ENCODE measurements around the gene C6orf15. TPM values are rescaled to one million over a fixed set of nuclear protein-coding genes. Genes with fewer than 3 reads are reported as not detected.
"Not testable (repeated sequence)": the region's sequence is repeated elsewhere in the genome, so short reads cannot be mapped to it uniquely, and the experiment has no call there.

The C6orf15 gene
- total RNA-seq, 1 donor = not detected

DNA sequence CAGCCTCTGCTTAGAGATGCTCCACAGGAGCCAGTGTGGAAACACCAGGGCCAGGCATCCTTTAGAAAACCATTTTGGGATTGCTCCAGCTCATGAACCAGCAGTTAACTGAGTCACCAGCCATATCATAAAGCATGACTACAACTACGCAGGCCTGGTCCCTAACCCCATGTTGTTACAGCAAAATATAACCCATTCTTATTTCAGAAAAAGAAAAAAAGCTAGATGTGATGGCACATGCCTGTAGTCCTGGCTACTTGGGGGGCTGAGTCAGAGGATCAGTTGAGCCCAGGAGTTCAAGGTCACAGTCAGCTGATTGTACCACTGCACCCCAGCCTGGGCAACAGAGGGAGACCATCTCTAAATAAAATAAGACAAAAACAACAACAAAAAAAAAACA is 36.8 kb downstream of the C6orf15 start:
- peak; percentile 48 for DNase-seq (ENCODE audit: low read depth)
- TF ChIP-seq, protein P1, sequence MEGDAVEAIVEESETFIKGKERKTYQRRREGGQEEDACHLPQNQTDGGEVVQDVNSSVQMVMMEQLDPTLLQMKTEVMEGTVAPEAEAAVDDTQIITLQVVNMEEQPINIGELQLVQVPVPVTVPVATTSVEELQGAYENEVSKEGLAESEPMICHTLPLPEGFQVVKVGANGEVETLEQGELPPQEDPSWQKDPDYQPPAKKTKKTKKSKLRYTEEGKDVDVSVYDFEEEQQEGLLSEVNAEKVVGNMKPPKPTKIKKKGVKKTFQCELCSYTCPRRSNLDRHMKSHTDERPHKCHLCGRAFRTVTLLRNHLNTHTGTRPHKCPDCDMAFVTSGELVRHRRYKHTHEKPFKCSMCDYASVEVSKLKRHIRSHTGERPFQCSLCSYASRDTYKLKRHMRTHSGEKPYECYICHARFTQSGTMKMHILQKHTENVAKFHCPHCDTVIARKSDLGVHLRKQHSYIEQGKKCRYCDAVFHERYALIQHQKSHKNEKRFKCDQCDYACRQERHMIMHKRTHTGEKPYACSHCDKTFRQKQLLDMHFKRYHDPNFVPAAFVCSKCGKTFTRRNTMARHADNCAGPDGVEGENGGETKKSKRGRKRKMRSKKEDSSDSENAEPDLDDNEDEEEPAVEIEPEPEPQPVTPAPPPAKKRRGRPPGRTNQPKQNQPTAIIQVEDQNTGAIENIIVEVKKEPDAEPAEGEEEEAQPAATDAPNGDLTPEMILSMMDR (IDR thresholded peaks at IDR 0.05; ENCODE audit: insufficient read depth, low read depth, low read length) = no peak
- H3K4me3 ChIP-seq (ENCODE audit: low read depth, low read length) = no peak overlapping the region

DNA sequence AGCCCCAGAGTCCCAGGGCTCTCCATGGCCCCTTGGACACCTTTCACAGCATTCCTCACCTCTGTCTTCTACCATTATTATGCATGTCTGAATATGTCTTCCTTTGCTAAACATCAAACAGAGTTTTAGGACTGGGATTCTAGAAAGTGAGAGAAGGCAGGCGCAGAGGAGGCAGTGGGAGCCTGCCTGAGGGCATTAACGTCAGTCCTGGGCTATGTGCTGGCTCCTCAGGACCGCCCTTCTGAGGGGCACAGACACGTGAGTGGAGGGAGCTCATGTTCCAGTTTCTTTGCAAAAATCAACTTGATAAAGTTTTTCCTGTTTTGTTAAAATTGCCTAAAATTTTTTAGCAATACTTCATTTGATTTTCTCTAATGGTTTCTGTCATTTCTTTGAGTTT is 38.0 kb downstream of the C6orf15 start:
- DNase-seq (ENCODE audit: low read depth) = no peak
- H3K4me3 ChIP-seq (ENCODE audit: low read depth, low read length) = no peak overlapping the region
- TF ChIP-seq, protein P1 (IDR thresholded peaks at IDR 0.05; ENCODE audit: insufficient read depth, low read depth, low read length) = no peak

DNA sequence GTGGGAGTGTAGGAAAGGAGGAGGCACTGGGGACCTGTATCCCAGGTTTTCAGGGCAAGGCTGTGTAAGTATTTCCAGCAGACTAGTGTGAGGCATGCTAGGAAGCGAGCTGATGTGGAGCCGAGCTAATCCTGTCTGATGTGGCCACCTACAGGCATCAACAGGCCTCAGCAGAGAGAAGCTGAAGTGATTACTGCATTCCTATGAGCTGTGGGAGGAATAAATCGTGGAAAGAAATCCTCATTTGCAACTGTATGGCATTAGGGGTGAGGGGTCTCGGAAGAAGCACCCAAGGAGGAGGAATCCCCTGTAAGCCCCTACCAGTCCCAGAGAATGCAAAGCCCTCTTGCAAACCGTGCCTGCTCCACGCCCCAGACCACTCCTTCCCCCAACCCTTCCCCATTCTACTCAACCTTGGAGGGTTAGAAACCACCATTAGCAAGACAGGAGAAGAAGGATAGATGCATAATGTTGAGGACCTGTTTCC is 41.6 kb downstream of the C6orf15 start:
- TF ChIP-seq, protein P1 (IDR thresholded peaks at IDR 0.05; ENCODE audit: insufficient read depth, low read depth, low read length) = peak; percentile 80
- no peak overlapping the region for H3K4me3 ChIP-seq (ENCODE audit: low read depth, low read length)
- peak; percentile 76 for DNase-seq (ENCODE audit: low read depth)

DNA sequence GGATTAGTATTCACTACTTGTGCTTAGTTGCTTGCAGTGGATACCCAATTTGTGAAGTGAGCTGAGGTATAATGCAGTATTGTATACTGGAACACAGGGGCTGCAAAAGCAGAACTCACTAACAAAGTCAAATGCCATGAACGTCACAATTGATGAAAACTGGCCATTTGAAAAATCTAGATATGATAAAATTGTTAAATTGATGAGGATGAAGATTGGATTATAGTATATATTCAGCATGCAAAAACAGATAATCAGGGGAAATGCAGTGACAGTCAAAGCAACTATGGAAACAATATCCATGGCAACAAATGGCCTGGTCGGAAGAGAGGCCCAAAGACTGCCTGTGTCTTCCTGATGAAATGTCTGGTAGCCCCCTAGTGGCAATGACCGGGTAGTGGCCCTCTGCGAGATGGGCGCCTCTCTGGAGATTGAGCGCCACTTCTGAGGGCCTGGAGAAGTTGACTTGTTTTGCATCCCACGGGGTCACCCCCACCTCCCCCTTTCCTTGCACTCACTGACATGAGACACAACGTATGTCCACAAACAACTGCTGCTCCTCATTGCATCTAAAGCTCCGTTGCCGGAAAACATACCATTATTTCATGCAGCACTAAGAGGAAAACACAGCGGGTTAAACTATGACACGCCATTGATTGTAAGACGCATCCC is 43.6 kb downstream of the C6orf15 start:
- TF ChIP-seq, protein P1 (IDR thresholded peaks at IDR 0.05; ENCODE audit: insufficient read depth, low read depth, low read length) = peak; percentile 93
- no peak overlapping the region for H3K4me3 ChIP-seq (ENCODE audit: low read depth, low read length)
- DNase-seq (ENCODE audit: low read depth) = peak; percentile 80

DNA sequence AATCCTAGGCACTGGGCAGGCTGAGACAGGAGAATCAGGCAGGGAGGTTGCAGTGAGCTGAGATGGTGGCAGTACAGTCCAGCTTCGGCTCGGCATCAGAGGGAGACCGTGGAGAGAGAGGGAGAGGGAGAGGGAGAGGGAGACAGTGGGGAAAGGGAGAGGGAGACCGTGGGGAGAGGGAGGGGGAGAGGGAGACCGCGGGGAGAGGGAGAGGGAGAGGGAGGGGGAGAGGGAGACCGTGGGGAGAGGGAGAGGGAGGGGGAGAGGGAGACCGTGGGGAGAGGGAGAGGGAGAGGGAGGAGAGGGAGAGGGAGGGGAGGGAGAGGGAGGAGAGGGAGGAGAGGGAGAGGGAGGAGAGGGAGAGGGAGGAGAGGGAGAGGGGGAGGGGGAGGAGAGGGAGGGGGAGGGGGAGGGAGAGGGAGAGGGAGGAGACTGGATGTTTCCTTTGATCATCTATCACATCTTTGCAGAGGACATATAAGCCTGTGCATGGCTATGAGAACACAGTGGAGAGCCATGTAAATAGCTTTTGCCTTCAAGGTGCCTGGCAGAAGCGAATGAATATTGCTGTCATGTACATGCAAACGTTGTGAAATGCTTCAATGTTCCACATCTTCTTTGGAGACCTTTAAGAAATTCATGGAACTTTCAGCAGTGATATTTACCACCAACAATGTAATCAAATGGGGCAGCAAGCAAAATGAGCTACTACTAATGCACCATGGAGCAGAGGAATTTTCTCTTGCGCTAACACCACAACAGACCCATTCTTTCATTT is 44.3 kb downstream of the C6orf15 start:
- H3K4me3 ChIP-seq (ENCODE audit: low read depth, low read length); DNase-seq (ENCODE audit: low read depth): not testable (repeated sequence)

DNA sequence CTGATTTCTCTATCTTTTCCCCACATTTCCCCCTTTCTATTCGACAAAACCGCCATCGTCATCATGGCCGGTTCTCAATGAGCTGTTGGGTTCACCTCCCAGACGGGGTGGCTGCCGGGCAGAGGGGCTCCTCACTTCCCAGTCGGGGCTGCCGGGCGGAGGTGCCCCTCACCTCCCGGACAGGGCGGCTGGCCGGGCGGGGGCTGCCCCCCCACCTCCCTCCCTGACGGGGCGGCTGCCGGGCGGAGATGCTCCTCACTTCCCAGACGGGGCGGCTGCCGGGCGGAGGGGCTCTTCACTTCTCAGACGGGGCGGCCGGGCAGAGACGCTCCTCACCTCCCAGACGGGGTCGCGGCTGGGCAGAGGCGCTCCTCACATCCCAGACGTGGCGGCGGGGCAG is 45.3 kb downstream of the C6orf15 start:
- DNase-seq (ENCODE audit: low read depth); H3K4me3 ChIP-seq (ENCODE audit: low read depth, low read length): not testable (repeated sequence)

DNA sequence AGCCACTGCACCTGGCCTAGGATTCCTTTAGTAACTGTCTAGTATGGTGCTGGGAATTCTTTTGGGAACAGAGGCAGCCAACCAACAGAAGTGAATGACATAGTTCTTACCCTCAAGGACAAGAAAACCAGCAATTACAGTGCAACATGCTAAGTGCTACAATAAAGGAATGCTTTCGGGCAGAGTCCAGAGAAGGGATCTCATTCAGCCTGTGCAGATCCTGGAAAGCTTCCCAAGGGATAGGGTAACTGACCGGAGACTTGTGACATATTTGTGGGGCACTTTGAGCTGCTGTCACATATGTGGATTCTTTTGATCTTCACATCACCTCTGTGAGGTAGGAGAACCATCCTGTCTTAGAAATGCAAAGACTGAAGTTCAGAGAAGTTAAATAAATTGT is 46.8 kb downstream of the C6orf15 start:
- TF ChIP-seq, protein P1 (IDR thresholded peaks at IDR 0.05; ENCODE audit: insufficient read depth, low read depth, low read length) = no peak
- DNase-seq (ENCODE audit: low read depth) = no peak

More for the DNA sequence above, 46.8 kb downstream of the C6orf15 start:
- H3K4me3 ChIP-seq (ENCODE audit: low read depth, low read length) = no peak overlapping the region

All from fibroblast of villous mesenchyme (primary cell).